ENCODE measurements around the gene TSPAN4.

- no peak for TF ChIP-seq ZNF644 (CRISPR knock-in tag; IDR thresholded peaks at IDR 0.05; ENCODE audit: low read depth)
- no peak for TF ChIP-seq RAD21 (CRISPR knock-in tag; IDR thresholded peaks at IDR 0.05)
- TF ChIP-seq, protein P1, sequence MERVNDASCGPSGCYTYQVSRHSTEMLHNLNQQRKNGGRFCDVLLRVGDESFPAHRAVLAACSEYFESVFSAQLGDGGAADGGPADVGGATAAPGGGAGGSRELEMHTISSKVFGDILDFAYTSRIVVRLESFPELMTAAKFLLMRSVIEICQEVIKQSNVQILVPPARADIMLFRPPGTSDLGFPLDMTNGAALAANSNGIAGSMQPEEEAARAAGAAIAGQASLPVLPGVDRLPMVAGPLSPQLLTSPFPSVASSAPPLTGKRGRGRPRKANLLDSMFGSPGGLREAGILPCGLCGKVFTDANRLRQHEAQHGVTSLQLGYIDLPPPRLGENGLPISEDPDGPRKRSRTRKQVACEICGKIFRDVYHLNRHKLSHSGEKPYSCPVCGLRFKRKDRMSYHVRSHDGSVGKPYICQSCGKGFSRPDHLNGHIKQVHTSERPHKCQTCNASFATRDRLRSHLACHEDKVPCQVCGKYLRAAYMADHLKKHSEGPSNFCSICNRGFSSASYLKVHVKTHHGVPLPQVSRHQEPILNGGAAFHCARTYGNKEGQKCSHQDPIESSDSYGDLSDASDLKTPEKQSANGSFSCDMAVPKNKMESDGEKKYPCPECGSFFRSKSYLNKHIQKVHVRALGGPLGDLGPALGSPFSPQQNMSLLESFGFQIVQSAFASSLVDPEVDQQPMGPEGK (CRISPR knock-in tag; IDR thresholded peaks at IDR 0.05), result no peak
- no peak for TF ChIP-seq HDAC1 (CRISPR knock-in tag; IDR thresholded peaks at IDR 0.05)
These were observed 32.5 kb upstream of the TSPAN4 start for GRCh38 chr11:810040-810567.
